ENCODE measurements around the gene DOP1A. TPM values are rescaled to one million over a fixed set of nuclear protein-coding genes. Genes with fewer than 3 reads are reported as not detected.
A peak's percentile ranks its signal among the peaks of the same experiment; 100 is the strongest.
"Not testable (repeated sequence)": the region's sequence is repeated elsewhere in the genome, so short reads cannot be mapped to it uniquely, and the experiment has no call there.

DOP1A gene
- total RNA-seq, 1 experiment from 2014 or later = 16.6 TPM

- DNase-seq (ENCODE audit: low read depth) = no peak
These were observed 70.7 kb downstream of the DOP1A start for GRCh38 chr6:83138118-83138722.

GRCh38 chr6:83138758-83139157 is 71.3 kb downstream of the DOP1A start:
- no peak for DNase-seq (ENCODE audit: low read depth)

- DNase-seq (ENCODE audit: low read depth) = no peak
These were observed 83.6 kb downstream of the DOP1A start for GRCh38 chr6:83151114-83151513.

GRCh38 chr6:83152913-83153312 is 85.4 kb downstream of the DOP1A start:
- DNase-seq (ENCODE audit: low read depth) = no peak

- no peak for DNase-seq (ENCODE audit: low read depth)
These were observed 86.5 kb downstream of the DOP1A start for GRCh38 chr6:83153883-83154521.

- DNase-seq (ENCODE audit: low read depth) = no peak
These were observed 88.3 kb downstream of the DOP1A start for GRCh38 chr6:83155794-83156193.

- no peak for DNase-seq (ENCODE audit: low read depth)
These were observed 92.7 kb downstream of the DOP1A start for GRCh38 chr6:83160167-83160566.

GRCh38 chr6:83167726-83168278 is 100.3 kb downstream of the DOP1A start:
- DNase-seq (ENCODE audit: low read depth) = no peak

- no peak for DNase-seq (ENCODE audit: low read depth)
These were observed 101.1 kb downstream of the DOP1A start for GRCh38 chr6:83168556-83168955.

GRCh38 chr6:83169106-83169505 is 101.6 kb downstream of the DOP1A start:
- DNase-seq (ENCODE audit: low read depth) = no peak

GRCh38 chr6:83169511-83169910 is 102.0 kb downstream of the DOP1A start:
- DNase-seq (ENCODE audit: low read depth) = no peak

GRCh38 chr6:83176246-83176645 is 108.8 kb downstream of the DOP1A start:
- no peak for DNase-seq (ENCODE audit: low read depth)

- no peak for DNase-seq (ENCODE audit: low read depth)
These were observed 113.0 kb downstream of the DOP1A start for GRCh38 chr6:83180426-83180950.

- DNase-seq (ENCODE audit: low read depth) = no peak
These were observed 114.6 kb downstream of the DOP1A start for GRCh38 chr6:83182114-83182513.

GRCh38 chr6:83183082-83183828 is 115.8 kb downstream of the DOP1A start:
- peak; percentile 92 for DNase-seq (ENCODE audit: low read depth)

GRCh38 chr6:83185096-83185495 is 117.6 kb downstream of the DOP1A start:
- no peak for DNase-seq (ENCODE audit: low read depth)

GRCh38 chr6:83188501-83188900 is 121.0 kb downstream of the DOP1A start:
- no peak for DNase-seq (ENCODE audit: low read depth)

- DNase-seq (ENCODE audit: low read depth) = no peak
These were observed 123.2 kb downstream of the DOP1A start for GRCh38 chr6:83190626-83191025.

- DNase-seq (ENCODE audit: low read depth) = not testable (repeated sequence)
These were observed 124.5 kb downstream of the DOP1A start for GRCh38 chr6:83191974-83192373.

GRCh38 chr6:83192456-83192855 is 125.0 kb downstream of the DOP1A start:
- DNase-seq (ENCODE audit: low read depth) = peak; percentile 25

- peak; percentile 71 for DNase-seq (ENCODE audit: low read depth)
These were observed 125.6 kb downstream of the DOP1A start, which contains the start of the genes PGM3 and RWDD2A for GRCh38 chr6:83192871-83193746. Gene PGM3 (minus strand): TSS chr6:83193265. CDS start chr6:83191012, 2,253 bp downstream. Gene RWDD2A (plus strand): TSS chr6:83193357. CDS start chr6:83194452, 1,095 bp downstream.

All from LHCN-M2 (cell line).